Progenitor cell of endocrine pancreas (in vitro differentiated cells): ENCODE measurements around the gene LGALS3BP. TPM values are rescaled to one million over a fixed set of nuclear protein-coding genes. Genes with fewer than 3 reads are reported as not detected.

Source experiments
- DNase-seq: peaks from one replicate; pipeline ENCODE4 v3.0.0; 2021; ENCODE audit warnings: low spot score; ENCODE audit not compliant: unreplicated experiment
- H3K27ac Mint-ChIP-seq: 2 replicates; pipeline ENCODE4 v1.8.0; 2021; ENCODE audit warnings: mild to moderate bottlenecking, moderate library complexity, mixed read lengths
- H3K27me3 Mint-ChIP-seq: 2 replicates; pipeline ENCODE4 v1.8.0; 2021; ENCODE audit warnings: mixed read lengths
- H3K36me3 Mint-ChIP-seq: 2 replicates; pipeline ENCODE4 v1.8.0; 2022; ENCODE audit warnings: mixed read lengths; ENCODE audit not compliant: insufficient read depth
- H3K4me1 Mint-ChIP-seq: 2 replicates; pipeline ENCODE4 v1.8.0; 2021; ENCODE audit warnings: low read depth, mixed read lengths
- H3K4me3 Mint-ChIP-seq: 2 replicates; pipeline ENCODE4 v1.8.0; 2021; ENCODE audit warnings: low read depth, mild to moderate bottlenecking, moderate library complexity, mixed read lengths
- H3K9me3 Mint-ChIP-seq: 2 replicates; pipeline ENCODE4 v1.8.0; 2021; ENCODE audit warnings: low read depth, mixed read lengths
- total RNA-seq: library from RNA; stranded (reverse); gene quantifications from 2 replicates; pipeline ENCODE4 v1.2.1, GENCODE V29; 2021
- TF ChIP-seq, protein P1 (sequence below): fragments of 200-600 bp; sonication (generic); IDR thresholded peaks from one replicate; pipeline ENCODE4 v1.5.0; 2021; ENCODE audit warnings: antibody characterized with exemption, mild to moderate bottlenecking; ENCODE audit not compliant: unreplicated experiment

The LGALS3BP gene
- total RNA-seq, 1 donor from 2014 or later: 72.5 TPM

DNA sequence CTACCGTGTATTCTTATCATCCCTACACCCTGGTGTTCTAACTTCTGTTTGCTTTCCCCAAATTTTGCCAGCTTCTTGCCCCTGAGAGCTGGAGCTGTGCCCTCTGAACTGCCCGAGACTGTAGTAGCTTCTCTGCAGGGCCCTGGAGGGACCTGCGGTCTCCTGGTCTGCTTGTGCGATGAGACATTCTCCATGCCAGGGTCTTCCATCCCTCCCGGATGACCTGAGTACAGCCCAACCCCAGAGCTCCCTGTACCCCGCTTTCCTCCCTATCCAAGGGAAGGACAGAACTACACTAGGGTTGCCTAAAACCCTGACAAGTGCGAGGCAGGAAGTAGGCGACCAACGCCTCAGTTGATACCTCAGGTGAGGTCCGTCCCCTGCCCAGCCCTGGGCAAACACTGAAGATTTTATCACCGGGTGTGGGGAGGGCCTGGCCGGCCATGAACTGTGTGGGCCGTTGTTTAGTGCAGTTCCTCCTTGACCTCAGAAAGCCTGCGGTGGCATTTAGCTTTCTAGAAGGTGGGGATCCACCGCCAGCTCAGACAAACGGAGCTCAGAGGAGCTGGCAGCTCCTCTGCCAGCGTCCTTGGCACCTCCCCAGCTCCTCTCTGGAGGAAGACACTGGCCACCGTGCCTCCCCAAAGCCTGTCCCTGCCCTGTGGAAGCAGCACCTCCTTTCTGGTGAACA is 16.2 kb upstream of the LGALS3BP start:
- TF ChIP-seq, protein P1, sequence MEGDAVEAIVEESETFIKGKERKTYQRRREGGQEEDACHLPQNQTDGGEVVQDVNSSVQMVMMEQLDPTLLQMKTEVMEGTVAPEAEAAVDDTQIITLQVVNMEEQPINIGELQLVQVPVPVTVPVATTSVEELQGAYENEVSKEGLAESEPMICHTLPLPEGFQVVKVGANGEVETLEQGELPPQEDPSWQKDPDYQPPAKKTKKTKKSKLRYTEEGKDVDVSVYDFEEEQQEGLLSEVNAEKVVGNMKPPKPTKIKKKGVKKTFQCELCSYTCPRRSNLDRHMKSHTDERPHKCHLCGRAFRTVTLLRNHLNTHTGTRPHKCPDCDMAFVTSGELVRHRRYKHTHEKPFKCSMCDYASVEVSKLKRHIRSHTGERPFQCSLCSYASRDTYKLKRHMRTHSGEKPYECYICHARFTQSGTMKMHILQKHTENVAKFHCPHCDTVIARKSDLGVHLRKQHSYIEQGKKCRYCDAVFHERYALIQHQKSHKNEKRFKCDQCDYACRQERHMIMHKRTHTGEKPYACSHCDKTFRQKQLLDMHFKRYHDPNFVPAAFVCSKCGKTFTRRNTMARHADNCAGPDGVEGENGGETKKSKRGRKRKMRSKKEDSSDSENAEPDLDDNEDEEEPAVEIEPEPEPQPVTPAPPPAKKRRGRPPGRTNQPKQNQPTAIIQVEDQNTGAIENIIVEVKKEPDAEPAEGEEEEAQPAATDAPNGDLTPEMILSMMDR: no peak
- H3K9me3 Mint-ChIP-seq: no peaks in the 10 kb centered on the region
- peak overlapping the region; percentile 77 for H3K27ac Mint-ChIP-seq
- peaks cover 6% of the 10 kb centered on the region for H3K4me1 Mint-ChIP-seq
- no peaks in the 10 kb centered on the region for H3K27me3 Mint-ChIP-seq
- no peak for DNase-seq
- peaks cover 24% of the 10 kb centered on the region for H3K36me3 Mint-ChIP-seq
- no peak overlapping the region for H3K4me3 Mint-ChIP-seq

DNA sequence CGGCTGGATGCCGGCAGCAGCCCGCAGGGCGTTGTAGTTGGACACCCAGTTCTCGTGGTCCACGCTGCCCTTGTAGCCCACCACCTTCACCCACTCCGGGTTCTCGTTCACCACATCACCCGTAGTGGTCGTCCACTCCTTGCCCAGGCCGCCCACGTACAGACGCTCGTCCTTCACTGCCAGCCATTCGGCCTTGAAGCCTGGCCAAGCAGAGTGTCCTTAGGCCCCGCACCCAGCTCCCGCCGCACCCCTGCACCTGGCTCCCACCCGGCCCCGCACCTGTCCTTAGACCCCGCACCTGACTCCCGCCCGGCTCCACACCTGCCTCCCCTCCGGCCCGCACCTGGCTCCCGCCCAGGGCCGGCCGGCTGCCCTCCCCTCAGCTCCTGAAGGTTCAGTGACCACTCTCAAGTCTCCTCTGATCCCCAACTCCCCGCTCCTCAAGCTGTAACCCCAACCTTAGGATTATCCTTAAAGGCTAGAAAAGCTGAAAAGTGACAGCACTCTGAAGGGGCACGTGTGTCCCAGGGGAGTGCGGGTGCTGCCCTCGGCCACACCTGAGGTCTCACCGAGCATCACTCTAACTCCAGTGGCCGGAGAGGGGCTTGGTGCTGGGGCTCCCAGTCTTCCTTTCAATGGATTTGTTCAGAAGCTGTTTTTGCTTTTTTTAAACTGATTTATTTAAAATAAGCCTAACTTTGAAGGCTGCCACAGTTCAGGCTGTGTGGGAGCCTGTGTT is 15.5 kb upstream of the LGALS3BP start:
- Mint-ChIP-seq H3K9me3 (no peaks in the 10 kb centered on the region), H3K27me3 (no peaks in the 10 kb centered on the region), H3K4me1 (peaks cover 6% of the 10 kb centered on the region), H3K27ac (no peak overlapping the region), H3K36me3 (peaks cover 24% of the 10 kb centered on the region), H3K4me3 (no peak overlapping the region)
- DNase-seq: no peak
- TF ChIP-seq, protein P1: no peak

DNA sequence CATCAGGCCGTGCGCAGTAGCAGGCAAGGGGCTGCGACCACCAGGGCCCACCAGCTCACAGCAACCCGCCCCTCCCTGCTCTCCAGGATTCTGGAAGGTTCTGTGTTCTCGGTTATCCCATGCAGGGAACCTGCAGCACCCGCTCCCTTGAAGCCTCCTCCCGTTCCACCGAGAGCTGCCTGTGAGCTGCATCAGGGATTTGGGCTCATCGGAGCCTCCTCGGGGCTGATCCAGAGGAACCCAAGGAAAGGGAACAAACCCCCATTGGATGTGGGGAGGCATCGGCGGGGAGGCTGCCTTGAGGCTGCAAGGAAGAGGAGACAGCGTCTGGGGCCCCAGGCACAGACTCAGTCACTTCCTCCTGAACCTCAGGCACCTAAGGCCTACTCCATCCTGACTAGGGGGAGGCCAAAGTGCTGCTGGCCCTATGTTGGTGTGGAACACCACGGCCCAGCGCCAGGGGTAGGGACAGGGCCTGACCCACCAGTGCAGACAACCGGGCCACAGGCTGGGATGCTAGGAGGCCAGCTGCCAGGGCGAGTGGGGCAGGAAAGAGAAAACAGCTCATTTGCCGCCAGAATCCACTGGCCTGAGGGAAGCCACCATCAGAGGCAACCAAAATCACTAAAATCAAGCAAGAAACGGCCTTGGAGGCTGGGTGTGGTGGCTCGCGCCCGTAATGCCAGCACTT is 14.4 kb upstream of the LGALS3BP start:
- Mint-ChIP-seq H3K4me1 (peaks cover 6% of the 10 kb centered on the region), H3K36me3 (peaks cover 27% of the 10 kb centered on the region), H3K9me3 (no peaks in the 10 kb centered on the region)

GRCh38 chr17:78993241-78993956 is 13.7 kb upstream of the LGALS3BP start:
- TF ChIP-seq, protein P1: peak; percentile 75
- Mint-ChIP-seq H3K4me3 (no peak overlapping the region), H3K9me3 (no peaks in the 10 kb centered on the region), H3K27ac (peak overlapping the region; percentile 60), H3K27me3 (no peaks in the 10 kb centered on the region), H3K4me1 (peaks cover 6% of the 10 kb centered on the region), H3K36me3 (peaks cover 27% of the 10 kb centered on the region)
- peak; percentile 38 for DNase-seq

More for the DNA sequence above, 14.4 kb upstream of the LGALS3BP start:
- Mint-ChIP-seq H3K4me3 (no peak overlapping the region), H3K27me3 (no peaks in the 10 kb centered on the region), H3K27ac (no peak overlapping the region)
- no peak for DNase-seq
- TF ChIP-seq, protein P1: no peak
